GM19324 (cell line): Measurements from ENCODE around the gene HEXIM2.
"Not testable (repeated sequence)": the region's sequence is repeated elsewhere in the genome, so short reads cannot be mapped to it uniquely, and the experiment has no call there.

Experiments
- ATAC-seq: cut with Tn5 transposase; IDR thresholded peaks from one replicate; pipeline ENCODE4 v1.9.1; 2021; ENCODE audit warnings: mild to moderate bottlenecking, moderate library complexity; ENCODE audit not compliant: unreplicated experiment, low FRiP score

HEXIM2 gene

DNA sequence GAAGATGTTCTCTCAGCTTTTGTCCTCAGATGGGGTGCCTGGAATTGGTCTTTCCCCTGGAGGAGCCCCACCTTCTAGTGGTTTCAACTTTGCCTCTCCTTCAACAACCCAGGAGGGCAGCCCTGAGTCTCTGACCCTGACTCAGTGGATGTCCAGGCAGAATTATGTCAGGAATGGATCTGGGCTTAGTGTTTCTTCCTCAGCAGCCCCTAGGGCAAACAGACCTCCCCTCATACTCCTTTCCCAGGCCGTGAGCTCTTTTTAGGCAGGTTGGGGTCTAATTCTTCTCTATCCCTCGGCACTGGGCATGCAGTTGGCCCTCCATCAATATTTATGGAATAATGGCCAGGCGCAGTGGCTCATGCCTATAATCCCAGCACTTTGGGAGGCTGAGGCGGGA lies 39.8 kb downstream of the HEXIM2 start:
- ATAC-seq, result no peak

- ATAC-seq, result not testable (repeated sequence)
These were observed 40.2 kb downstream of the HEXIM2 start for GRCh38 chr17:45201880-45202279.

DNA sequence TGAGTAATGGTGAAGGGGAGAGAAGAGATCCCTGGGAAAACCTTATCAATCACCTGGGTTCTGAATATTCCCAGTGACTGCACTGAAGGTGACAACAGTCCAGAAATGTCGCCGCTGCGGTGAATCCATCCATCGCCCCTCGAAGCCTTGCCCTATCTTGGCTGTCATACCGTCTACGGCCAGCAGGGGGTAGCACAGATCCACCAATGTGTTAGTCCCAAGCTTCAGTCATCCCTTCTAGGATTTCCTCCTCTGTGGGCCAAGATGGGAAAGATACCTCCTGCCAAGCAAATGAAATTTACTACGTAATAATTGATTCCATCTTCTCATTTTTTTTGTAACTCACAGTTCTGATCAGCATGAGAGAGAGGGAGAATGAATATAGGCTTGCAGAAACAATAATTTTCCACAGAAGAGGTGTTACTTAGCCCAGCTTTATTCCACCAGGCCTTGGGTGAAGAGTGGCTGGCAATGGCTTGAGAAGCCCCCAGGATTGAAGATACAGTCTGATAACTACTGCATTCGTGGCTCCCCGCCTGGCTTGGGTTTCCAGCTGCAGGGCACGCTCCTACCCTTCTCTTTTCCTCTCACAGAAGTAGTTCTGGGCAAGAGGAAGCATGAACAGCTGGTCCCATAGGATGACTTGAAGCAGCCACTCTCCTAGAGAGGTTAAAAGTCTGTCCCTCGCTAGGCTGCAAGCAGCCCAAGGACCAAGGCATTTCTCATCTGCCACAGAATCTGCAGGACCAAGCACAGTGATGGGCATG lies 57.4 kb downstream of the HEXIM2 start:
- no peak for ATAC-seq
